Osteocyte (in vitro differentiated cells): ENCODE data around the gene RUSF1. TPM values are rescaled to one million over a fixed set of nuclear protein-coding genes. Genes with fewer than 3 reads are reported as not detected.

Experiments used
- DNase-seq: peaks from one replicate; pipeline ENCODE4 v3.0.0; 2021; ENCODE audit warnings: mixed read lengths; ENCODE audit not compliant: unreplicated experiment; ENCODE audit errors: extremely low spot score
- H3K27ac Mint-ChIP-seq: one replicate; pipeline ENCODE4 v1.8.0; 2021; ENCODE audit warnings: mild to moderate bottlenecking, mixed read lengths; ENCODE audit not compliant: unreplicated experiment
- H3K27me3 Mint-ChIP-seq: one replicate; pipeline ENCODE4 v1.8.0; 2021; ENCODE audit warnings: mixed read lengths; ENCODE audit not compliant: unreplicated experiment
- H3K36me3 Mint-ChIP-seq: one replicate; pipeline ENCODE4 v1.8.0; 2021; ENCODE audit warnings: mixed read lengths; ENCODE audit not compliant: unreplicated experiment
- H3K4me1 Mint-ChIP-seq: one replicate; pipeline ENCODE4 v1.8.0; 2021; ENCODE audit warnings: mixed read lengths; ENCODE audit not compliant: unreplicated experiment
- H3K4me3 Mint-ChIP-seq: one replicate; pipeline ENCODE4 v1.8.0; 2021; ENCODE audit warnings: mild to moderate bottlenecking, moderate library complexity, mixed read lengths; ENCODE audit not compliant: unreplicated experiment
- H3K9me3 Mint-ChIP-seq: one replicate; pipeline ENCODE4 v1.8.0; 2021; ENCODE audit warnings: mixed read lengths; ENCODE audit not compliant: unreplicated experiment
- CTCF ChIP-seq: fragments of 200-600 bp; sonication (generic); IDR thresholded peaks from 2 replicates; pipeline ENCODE4 v1.5.0; 2021; ENCODE audit warnings: antibody characterized with exemption, mild to moderate bottlenecking, moderate library complexity
- total RNA-seq: library from RNA; stranded (reverse); gene quantifications from 2 replicates; pipeline ENCODE4 v1.2.1, GENCODE V29; 2021

RUSF1 gene
- total RNA-seq, 1 donor from 2014 or later = 72.5 TPM

GRCh38 chr16:31483081-31483480 is 25.1 kb downstream of the RUSF1 start, which contains the start of gene SLC5A2:
TSS of gene SLC5A2 (plus strand) at chr16:31483123. CDS start at chr16:31483137, 14 bp downstream.
- Mint-ChIP-seq H3K9me3 (no peaks in the 10 kb centered on the region), H3K27ac (no peak within 1 kb of the TSS), H3K36me3 (peaks cover 3% of the 10 kb centered on the region), H3K27me3 (peaks cover 3% of the 10 kb centered on the region), H3K4me1 (peaks cover 12% of the 10 kb centered on the region), H3K4me3 (no peak within 1 kb of the TSS)
- no peak for DNase-seq
- no peak for TF ChIP-seq CTCF

- no peak for TF ChIP-seq CTCF
- peaks cover 15% of the 10 kb centered on the region for H3K36me3 Mint-ChIP-seq
- peaks cover 10% of the 10 kb centered on the region for H3K4me1 Mint-ChIP-seq
- H3K27ac Mint-ChIP-seq = no peak overlapping the region
- H3K9me3 Mint-ChIP-seq = no peaks in the 10 kb centered on the region
- no peak overlapping the region for H3K4me3 Mint-ChIP-seq
- H3K27me3 Mint-ChIP-seq = no peaks in the 10 kb centered on the region
- no peak for DNase-seq
Measured at GRCh38 chr16:31480851-31481536, 27.2 kb downstream of the RUSF1 start.

- no peak for DNase-seq
- peaks cover 19% of the 10 kb centered on the region for H3K36me3 Mint-ChIP-seq
- peaks cover 12% of the 10 kb centered on the region for H3K4me1 Mint-ChIP-seq
- H3K9me3 Mint-ChIP-seq = no peaks in the 10 kb centered on the region
- no peaks in the 10 kb centered on the region for H3K27me3 Mint-ChIP-seq
- no peak overlapping the region for H3K27ac Mint-ChIP-seq
- H3K4me3 Mint-ChIP-seq = no peak overlapping the region
- no peak for TF ChIP-seq CTCF
Measured at GRCh38 chr16:31479751-31480150, 28.4 kb downstream of the RUSF1 start.

- peaks cover 15% of the 10 kb centered on the region for H3K4me1 Mint-ChIP-seq
- H3K9me3 Mint-ChIP-seq = no peaks in the 10 kb centered on the region
- no peaks in the 10 kb centered on the region for H3K27me3 Mint-ChIP-seq
- no peak for TF ChIP-seq CTCF
- no peak overlapping the region for H3K27ac Mint-ChIP-seq
- no peak for DNase-seq
- H3K36me3 Mint-ChIP-seq = peaks cover 22% of the 10 kb centered on the region
- H3K4me3 Mint-ChIP-seq = no peak overlapping the region
Measured at GRCh38 chr16:31478956-31479355, 29.2 kb downstream of the RUSF1 start.

- no peak for DNase-seq
- no peaks in the 10 kb centered on the region for H3K27me3 Mint-ChIP-seq
- H3K9me3 Mint-ChIP-seq = no peaks in the 10 kb centered on the region
- TF ChIP-seq CTCF = no peak
- H3K4me1 Mint-ChIP-seq = peaks cover 24% of the 10 kb centered on the region
- H3K36me3 Mint-ChIP-seq = peaks cover 26% of the 10 kb centered on the region
- H3K4me3 Mint-ChIP-seq = no peak overlapping the region
- no peak overlapping the region for H3K27ac Mint-ChIP-seq
Measured at GRCh38 chr16:31477220-31478216, 30.7 kb downstream of the RUSF1 start.
